ENCODE results near the gene FOXN3.

DNA sequence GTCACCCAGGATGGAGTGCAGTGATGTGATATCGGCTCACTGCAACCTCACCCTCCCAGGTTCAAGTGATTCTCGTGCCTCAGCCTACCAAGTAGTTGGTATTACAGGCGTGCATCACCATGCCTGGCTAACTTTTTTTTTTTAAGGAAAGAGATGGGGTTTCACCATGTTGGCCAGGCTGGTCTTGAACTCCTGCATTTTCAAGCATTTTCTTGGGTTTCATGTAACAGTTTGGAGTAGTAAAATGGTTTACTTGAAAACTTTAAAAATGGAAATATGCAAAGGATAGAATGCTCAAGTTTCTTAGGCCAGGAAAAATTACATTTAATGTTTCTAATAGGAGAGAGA lies 63.3 kb downstream of the FOXN3 start:
- TF ChIP-seq, protein P1, sequence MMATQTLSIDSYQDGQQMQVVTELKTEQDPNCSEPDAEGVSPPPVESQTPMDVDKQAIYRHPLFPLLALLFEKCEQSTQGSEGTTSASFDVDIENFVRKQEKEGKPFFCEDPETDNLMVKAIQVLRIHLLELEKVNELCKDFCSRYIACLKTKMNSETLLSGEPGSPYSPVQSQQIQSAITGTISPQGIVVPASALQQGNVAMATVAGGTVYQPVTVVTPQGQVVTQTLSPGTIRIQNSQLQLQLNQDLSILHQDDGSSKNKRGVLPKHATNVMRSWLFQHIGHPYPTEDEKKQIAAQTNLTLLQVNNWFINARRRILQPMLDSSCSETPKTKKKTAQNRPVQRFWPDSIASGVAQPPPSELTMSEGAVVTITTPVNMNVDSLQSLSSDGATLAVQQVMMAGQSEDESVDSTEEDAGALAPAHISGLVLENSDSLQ (IDR thresholded peaks at IDR 0.05), result no peak
- TF ChIP-seq BHLHE40 (IDR thresholded peaks at IDR 0.05; ENCODE audit: borderline replicate concordance) (no peak), FOXK2 (IDR thresholded peaks at IDR 0.05) (no peak)
